IPS-20b (cell line): ENCODE data around the gene ARHGAP26.

ENCODE experiments used
- H3K27ac ChIP-seq: one replicate; pipeline ENCODE4 v1.5.1; 2013; ENCODE audit warnings: low read length
- H3K27me3 ChIP-seq: 2 replicates; pipeline ENCODE4 v1.6.1; 2013; ENCODE audit warnings: mild to moderate bottlenecking, low read length, inconsistent platforms; ENCODE audit not compliant: insufficient read depth
- H3K36me3 ChIP-seq: 2 replicates; pipeline ENCODE4 v1.6.1; 2013; ENCODE audit warnings: low read depth, mild to moderate bottlenecking, inconsistent platforms, low read length, moderate library complexity; ENCODE audit not compliant: insufficient read depth
- H3K4me1 ChIP-seq: 2 replicates; pipeline ENCODE4 v1.6.1; 2013; ENCODE audit warnings: mild to moderate bottlenecking, control low read depth, inconsistent platforms, low read length, moderate library complexity; ENCODE audit not compliant: insufficient read depth
- H3K4me3 ChIP-seq: 2 replicates; pipeline ENCODE4 v1.5.1; 2013; ENCODE audit warnings: mild to moderate bottlenecking, low read length, inconsistent platforms
- H3K9ac ChIP-seq: 2 replicates; pipeline ENCODE4 v1.6.1; 2013; ENCODE audit warnings: low read depth, mild to moderate bottlenecking, inconsistent platforms, low read length, moderate library complexity
- H3K9me3 ChIP-seq: 2 replicates; pipeline ENCODE4 v1.6.1; 2013; ENCODE audit warnings: mild to moderate bottlenecking, low read depth, low read length, inconsistent platforms; ENCODE audit not compliant: insufficient read depth

The ARHGAP26 gene

GRCh38 chr5:143130613-143131305 is 360.6 kb downstream of the ARHGAP26 start:
- no peaks in the 10 kb centered on the region for H3K36me3 ChIP-seq
- H3K9ac ChIP-seq: no peak overlapping the region
- no peak overlapping the region for H3K4me3 ChIP-seq
- no peaks in the 10 kb centered on the region for H3K9me3 ChIP-seq
- no peaks in the 10 kb centered on the region for H3K27me3 ChIP-seq
- no peaks in the 10 kb centered on the region; the same call in 1 of the 2 replicates for H3K4me1 ChIP-seq
- no peak overlapping the region for H3K27ac ChIP-seq

DNA sequence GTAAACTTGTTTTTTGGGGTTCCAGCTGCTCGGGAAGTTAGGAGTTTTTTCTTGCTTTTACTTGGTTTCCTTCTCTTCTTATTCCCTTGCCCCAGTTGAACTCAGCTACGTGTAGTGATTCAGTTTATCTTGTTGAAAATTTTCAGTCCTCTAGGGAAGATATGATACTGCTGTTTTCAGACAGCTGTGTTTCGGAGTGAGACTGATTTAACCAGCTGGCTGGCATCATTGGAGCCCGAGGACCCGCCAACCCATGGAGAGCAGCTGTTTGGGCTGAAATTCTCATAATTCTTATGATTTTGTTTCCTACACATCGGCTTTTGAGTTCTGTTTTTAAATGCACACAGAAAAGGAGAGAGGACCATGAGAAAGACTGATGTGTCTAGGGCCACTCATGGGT is 361.8 kb downstream of the ARHGAP26 start:
- no peak overlapping the region for H3K27ac ChIP-seq
- no peaks in the 10 kb centered on the region for H3K36me3 ChIP-seq
- H3K9me3 ChIP-seq: no peaks in the 10 kb centered on the region
- H3K9ac ChIP-seq: no peak overlapping the region
- H3K27me3 ChIP-seq: no peaks in the 10 kb centered on the region
- no peaks in the 10 kb centered on the region for H3K4me1 ChIP-seq
- H3K4me3 ChIP-seq: no peak overlapping the region

- no peak overlapping the region for H3K27ac ChIP-seq
- no peaks in the 10 kb centered on the region for H3K4me1 ChIP-seq
- H3K36me3 ChIP-seq: no peaks in the 10 kb centered on the region
- no peak overlapping the region for H3K9ac ChIP-seq
- no peaks in the 10 kb centered on the region for H3K27me3 ChIP-seq
- no peak overlapping the region for H3K4me3 ChIP-seq
- no peaks in the 10 kb centered on the region for H3K9me3 ChIP-seq
Measured at GRCh38 chr5:143132739-143133138, 362.6 kb downstream of the ARHGAP26 start.

- Histone ChIP-seq H3K27ac (no peak overlapping the region), H3K4me3 (no peak overlapping the region), H3K9me3 (no peaks in the 10 kb centered on the region), H3K27me3 (no peaks in the 10 kb centered on the region), H3K36me3 (no peaks in the 10 kb centered on the region), H3K4me1 (no peaks in the 10 kb centered on the region), H3K9ac (no peak overlapping the region)
Measured at GRCh38 chr5:143133721-143134120, 363.5 kb downstream of the ARHGAP26 start.

DNA sequence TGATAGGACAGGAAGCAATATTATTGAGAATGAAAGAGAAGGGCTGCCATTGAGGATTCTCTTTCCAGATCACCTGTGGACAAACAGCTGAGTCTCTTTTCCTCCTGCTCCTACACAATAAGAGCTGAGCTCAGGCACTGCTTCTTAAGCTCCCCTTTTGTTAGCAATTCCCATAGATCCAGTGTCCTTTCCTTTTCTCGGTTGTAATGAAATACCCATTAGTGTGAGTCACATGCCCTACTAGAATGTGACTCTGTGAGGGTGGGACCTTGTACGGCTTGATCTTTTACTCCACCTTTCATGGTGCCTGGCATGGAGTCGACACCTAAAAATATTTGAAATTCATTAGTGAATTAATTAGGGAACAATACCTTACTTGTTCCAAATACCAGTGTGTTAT is 364.1 kb downstream of the ARHGAP26 start:
- Histone ChIP-seq H3K27me3 (no peaks in the 10 kb centered on the region), H3K9ac (no peak overlapping the region), H3K4me3 (no peak overlapping the region), H3K36me3 (no peaks in the 10 kb centered on the region), H3K4me1 (no peaks in the 10 kb centered on the region), H3K9me3 (no peaks in the 10 kb centered on the region), H3K27ac (no peak overlapping the region)

GRCh38 chr5:143134900-143135299 is 364.7 kb downstream of the ARHGAP26 start:
- H3K27me3 ChIP-seq: no peaks in the 10 kb centered on the region
- no peaks in the 10 kb centered on the region for H3K9me3 ChIP-seq
- no peak overlapping the region for H3K27ac ChIP-seq
- H3K36me3 ChIP-seq: no peaks in the 10 kb centered on the region
- H3K4me1 ChIP-seq: no peaks in the 10 kb centered on the region
- H3K9ac ChIP-seq: no peak overlapping the region
- H3K4me3 ChIP-seq: no peak overlapping the region

- Histone ChIP-seq H3K36me3 (no peaks in the 10 kb centered on the region), H3K4me3 (no peak overlapping the region), H3K27me3 (no peaks in the 10 kb centered on the region), H3K27ac (no peak overlapping the region), H3K9me3 (no peaks in the 10 kb centered on the region), H3K4me1 (no peaks in the 10 kb centered on the region), H3K9ac (no peak overlapping the region)
Measured at GRCh38 chr5:143135832-143136551, 365.8 kb downstream of the ARHGAP26 start.

DNA sequence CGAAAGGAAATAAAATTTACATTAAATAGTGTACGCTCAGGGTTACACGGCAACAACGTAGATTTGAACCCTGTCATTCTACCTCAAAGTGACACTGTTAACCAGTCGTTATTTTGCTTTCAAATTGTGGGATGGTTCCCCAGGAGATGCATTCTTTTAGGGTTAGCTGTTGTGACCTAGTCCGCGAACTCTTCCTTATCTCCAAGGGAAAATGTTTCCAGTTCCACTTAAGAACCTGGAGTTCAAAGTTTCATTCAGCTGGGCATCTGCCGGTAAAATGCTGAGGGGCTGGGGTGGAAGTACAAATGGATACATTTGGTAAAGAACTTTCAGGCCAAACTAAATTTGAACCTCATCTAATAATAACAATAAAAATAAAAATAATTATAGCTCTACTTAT is 368.7 kb downstream of the ARHGAP26 start:
- no peaks in the 10 kb centered on the region for H3K36me3 ChIP-seq
- H3K27ac ChIP-seq: no peak overlapping the region
- no peaks in the 10 kb centered on the region for H3K9me3 ChIP-seq
- H3K9ac ChIP-seq: no peak overlapping the region
- no peaks in the 10 kb centered on the region for H3K4me1 ChIP-seq
- H3K4me3 ChIP-seq: no peak overlapping the region
- H3K27me3 ChIP-seq: no peaks in the 10 kb centered on the region

DNA sequence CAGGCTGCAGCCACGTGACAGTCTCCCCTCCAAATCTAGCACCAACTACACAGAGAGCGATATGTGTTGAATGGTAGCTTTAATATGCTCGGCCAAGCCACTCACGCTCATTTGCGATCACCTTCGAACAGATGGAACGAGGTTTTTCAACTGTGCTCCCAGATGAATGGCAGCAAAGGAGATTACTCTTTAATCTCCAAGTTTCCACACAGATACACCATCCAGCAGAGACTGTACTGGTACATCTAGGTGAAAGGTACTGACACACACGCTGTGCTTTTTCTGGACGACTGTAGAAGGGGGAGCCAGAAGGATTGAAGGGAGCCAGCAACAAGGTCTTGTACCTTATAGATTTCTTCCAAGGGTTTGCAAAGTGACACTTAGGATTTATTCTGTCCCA is 369.4 kb downstream of the ARHGAP26 start:
- Histone ChIP-seq H3K9me3 (no peaks in the 10 kb centered on the region), H3K9ac (no peak overlapping the region), H3K4me1 (no peaks in the 10 kb centered on the region), H3K4me3 (no peak overlapping the region), H3K27ac (no peak overlapping the region), H3K36me3 (no peaks in the 10 kb centered on the region), H3K27me3 (no peaks in the 10 kb centered on the region)

DNA sequence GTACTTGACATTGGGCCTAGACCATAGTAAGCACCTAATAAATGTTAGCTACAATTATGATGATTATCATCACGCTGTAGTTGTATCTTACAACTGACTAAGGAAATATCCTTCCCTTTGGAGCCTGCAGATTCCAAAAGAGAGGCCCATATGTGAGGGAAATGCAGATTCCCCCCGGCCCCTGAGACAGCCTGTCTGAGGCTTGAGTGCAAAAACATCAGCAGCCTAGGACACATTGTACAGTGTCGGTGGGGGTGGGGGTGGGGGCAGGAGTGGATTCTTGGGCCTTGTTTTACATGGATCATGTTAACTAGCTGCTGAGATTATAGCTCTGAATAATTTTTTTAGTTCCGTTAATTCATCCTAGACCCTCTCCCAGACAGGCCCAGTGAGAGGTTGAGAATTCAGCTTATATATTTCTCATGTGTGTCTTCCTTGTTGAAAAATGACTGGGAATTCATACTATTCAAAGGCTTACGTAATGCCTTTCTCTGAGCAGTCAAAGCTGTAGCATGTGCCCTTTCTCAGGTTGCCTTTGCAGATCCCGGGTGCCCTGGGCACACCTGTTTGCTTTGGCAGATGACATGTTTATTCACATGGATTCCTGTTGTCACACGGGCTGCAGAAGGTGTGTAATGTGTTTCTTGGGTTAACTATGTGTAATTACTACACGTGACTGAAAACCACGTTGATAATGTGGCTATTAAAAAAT is 370.5 kb downstream of the ARHGAP26 start:
- Histone ChIP-seq H3K4me3 (no peak overlapping the region), H3K4me1 (no peaks in the 10 kb centered on the region), H3K9ac (no peak overlapping the region), H3K36me3 (no peaks in the 10 kb centered on the region), H3K27ac (no peak overlapping the region), H3K9me3 (no peaks in the 10 kb centered on the region), H3K27me3 (no peaks in the 10 kb centered on the region)

- Histone ChIP-seq H3K4me1 (no peaks in the 10 kb centered on the region), H3K9me3 (no peaks in the 10 kb centered on the region), H3K27me3 (no peaks in the 10 kb centered on the region), H3K4me3 (no peak overlapping the region), H3K9ac (no peak overlapping the region), H3K36me3 (no peaks in the 10 kb centered on the region), H3K27ac (no peak overlapping the region)
Measured at GRCh38 chr5:143141652-143142051, 371.5 kb downstream of the ARHGAP26 start.
